Fibroblast of lung (primary cell): ENCODE measurements around the gene BCL2L12.

Source experiments
- EZH2 ChIP-seq: IDR thresholded peaks from 2 replicates; pipeline ENCODE4 v1.5.1; 2012; ENCODE audit warnings: low read length, control low read depth, mild to moderate bottlenecking; ENCODE audit errors: missing control alignments
- TF ChIP-seq, protein P1 (sequence below), 2 donors: IDR thresholded peaks in 1 of 2; conservative IDR thresholded peaks in 1 of 2; 1 replicate in 1 of 2; 2 replicates in 1 of 2; pipeline ENCODE4 v1.5.1; 2011 to 2012; ENCODE audit warnings: low read length in 2 of 2, control low read depth in 1 of 2, inconsistent platforms in 1 of 2, low read depth in 1 of 2, mild to moderate bottlenecking in 1 of 2

DNA sequence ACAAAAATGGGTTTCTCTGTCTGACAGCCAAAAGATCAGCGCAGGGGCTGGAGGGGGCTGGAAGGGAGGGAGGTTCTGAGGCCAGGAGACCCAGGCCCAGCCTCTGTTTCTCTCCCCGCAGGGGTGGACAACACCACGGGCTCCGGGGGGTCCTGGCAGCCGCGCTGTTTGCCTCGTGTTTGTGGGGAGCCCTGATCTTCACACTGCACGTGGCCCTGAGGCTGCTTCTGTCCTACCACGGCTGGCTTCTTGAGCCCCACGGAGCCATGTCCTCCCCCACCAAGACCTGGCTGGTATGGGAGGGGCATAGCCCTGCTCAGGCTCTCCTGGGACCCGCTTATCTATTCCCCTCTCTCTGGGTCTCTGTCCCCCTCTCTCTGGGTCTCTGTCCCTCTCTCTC is 34.8 kb downstream of the BCL2L12 start:
- TF ChIP-seq, protein P1, sequence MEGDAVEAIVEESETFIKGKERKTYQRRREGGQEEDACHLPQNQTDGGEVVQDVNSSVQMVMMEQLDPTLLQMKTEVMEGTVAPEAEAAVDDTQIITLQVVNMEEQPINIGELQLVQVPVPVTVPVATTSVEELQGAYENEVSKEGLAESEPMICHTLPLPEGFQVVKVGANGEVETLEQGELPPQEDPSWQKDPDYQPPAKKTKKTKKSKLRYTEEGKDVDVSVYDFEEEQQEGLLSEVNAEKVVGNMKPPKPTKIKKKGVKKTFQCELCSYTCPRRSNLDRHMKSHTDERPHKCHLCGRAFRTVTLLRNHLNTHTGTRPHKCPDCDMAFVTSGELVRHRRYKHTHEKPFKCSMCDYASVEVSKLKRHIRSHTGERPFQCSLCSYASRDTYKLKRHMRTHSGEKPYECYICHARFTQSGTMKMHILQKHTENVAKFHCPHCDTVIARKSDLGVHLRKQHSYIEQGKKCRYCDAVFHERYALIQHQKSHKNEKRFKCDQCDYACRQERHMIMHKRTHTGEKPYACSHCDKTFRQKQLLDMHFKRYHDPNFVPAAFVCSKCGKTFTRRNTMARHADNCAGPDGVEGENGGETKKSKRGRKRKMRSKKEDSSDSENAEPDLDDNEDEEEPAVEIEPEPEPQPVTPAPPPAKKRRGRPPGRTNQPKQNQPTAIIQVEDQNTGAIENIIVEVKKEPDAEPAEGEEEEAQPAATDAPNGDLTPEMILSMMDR (conservative IDR thresholded peaks at IDR 0.05 in 1 of 2, IDR thresholded peaks at IDR 0.05 in 1 of 2; ENCODE audit: low read depth in 1 of 2, low read length in 2 of 2) = no peak
- TF ChIP-seq EZH2 = no peak
